Measurements from ENCODE around the gene PIP5K1C.
A peak's percentile ranks its signal among the peaks of the same experiment; 100 is the strongest.
"Not testable (repeated sequence)": the region's sequence is repeated elsewhere in the genome, so short reads cannot be mapped to it uniquely, and the experiment has no call there.

The PIP5K1C gene

DNA sequence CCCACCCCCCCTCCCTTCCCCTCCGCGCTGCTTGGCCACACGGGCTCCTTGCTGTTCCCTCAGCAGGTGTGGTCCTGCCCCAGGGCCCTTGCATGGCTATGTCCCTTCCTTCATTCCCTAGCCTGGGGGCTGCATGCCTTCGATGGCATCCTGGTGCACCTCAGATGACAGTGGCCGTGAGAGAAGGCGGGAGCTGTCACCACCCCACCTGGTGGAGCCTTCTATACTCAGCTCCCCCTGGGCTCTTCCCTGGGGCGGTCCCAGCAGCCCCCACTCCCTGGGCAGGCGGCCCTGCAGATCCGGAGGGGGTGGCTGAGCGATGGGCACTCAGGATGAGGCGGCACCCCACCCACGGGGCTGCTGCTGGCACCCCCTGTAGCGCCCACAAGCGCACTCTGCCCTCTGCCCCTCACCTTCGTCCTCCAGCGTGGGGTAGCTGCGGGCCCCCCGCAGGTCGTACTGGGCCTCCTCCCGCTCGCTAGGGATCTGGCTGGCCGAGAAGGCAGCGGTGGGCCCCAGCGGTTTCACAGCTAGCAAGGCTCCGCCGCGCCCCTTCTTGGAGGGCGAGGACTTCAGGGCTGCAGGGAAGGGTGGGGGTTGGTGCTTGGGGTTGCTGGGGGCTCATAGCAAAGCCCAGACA is 56.5 kb downstream of the PIP5K1C start:
- DNase-seq, result no peak

DNA sequence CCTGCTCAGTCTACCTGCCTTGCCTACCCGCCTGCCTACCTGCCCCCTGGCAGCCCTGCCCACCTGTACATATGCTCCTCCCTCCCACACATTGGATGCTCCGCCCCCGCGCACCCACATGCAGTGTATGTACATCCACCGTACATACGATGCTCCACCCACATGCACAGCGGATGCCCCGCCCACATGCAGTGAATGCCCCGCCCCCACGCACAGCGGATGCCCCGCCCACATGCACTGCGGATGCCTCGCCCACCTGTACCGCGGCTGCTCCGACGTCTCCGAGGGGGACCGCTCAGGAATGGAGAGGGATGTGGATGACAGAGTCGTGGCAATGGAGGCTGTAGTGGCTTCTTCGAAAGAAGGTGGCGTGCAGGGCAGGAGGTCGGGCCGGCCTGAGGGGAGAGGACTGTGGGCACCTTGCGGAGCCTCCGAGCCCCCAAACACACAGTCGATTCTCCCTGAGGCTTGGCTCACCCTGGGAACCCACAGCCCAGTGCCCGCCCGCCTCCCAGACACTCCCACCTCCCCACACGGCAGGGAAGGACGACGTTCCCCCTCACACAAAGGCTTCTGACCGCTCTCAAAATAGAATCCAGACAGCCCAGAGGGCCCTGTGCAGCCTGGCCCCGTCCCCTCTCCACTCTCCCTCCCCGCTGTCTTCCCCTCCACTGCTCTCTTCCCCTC is 57.1 kb downstream of the PIP5K1C start:
- DNase-seq, result no peak

DNA sequence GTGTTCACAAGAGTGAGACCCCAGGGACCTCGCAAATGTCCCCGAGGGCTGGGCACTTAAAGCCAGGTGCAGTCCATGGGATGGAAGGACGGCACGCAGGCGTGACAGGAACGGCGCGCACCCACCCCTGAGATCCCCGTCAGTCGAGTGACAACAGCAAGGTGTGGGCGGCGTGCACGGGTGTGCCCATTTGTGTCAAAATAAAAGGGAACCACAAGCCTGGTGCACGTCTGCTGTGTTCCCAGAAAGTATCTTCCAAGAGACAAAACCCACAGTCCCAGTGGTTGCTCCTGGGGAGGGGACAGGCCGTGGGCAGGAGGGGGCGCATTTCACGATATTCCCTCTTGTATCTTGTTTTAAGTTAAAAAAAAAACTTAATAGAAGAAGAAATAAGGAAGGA is 58.0 kb downstream of the PIP5K1C start:
- no peak for DNase-seq

DNA sequence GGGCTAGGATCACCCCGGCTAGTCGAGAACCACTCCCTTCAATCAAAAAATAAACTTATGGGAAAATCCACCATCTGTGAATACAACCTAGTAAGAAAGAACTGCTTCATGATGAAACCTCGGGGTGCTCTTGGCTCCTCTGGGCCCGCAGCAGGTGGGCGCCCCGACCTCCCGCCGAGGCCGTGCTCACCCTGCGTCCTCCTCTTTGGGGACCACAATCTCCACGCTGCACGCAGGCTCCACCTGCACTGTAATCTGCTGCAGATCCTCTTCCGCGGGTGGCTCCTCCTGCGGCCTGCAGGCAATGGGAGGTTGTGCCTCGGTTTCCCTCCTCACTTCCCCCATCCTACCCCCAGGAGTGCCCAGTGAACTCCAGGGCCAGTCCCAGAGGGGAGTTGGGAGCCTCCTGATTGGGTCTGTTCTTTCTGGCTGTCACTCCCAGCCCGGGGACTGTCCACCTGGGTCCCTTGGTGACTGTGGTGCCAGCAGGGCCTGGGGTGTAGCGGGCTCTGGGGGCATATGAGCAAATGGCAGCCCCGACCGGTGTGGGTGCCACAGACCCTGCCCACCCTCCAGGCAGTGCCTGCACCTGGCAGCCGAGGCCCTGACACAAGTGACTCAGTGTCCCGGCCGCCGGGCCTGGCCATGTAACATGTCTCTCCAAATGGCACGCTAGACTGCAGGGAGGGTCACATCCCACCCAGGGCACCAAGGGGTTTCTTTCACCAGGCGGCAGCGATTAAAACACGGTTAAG is 58.6 kb downstream of the PIP5K1C start:
- no peak for DNase-seq

DNA sequence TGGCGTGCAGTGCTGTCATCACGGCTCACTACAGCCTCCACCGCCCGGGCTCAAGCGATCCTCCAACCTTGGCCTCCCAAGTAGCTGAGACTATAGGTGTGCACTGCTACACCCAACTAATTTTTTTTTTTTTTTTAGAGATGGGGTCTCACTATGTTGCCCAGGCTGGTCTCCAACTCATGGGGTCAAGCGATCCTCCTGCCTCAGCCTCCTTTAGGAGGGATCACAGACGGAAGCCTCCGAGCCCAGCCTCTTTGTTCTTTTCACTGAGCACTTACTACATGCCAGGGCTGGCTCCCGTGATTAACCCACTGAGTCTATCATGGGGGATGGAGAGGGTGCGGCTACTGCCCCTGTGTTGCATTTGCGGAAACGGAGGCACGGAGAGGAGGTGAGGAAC is 60.8 kb downstream of the PIP5K1C start:
- no peak for DNase-seq

DNA sequence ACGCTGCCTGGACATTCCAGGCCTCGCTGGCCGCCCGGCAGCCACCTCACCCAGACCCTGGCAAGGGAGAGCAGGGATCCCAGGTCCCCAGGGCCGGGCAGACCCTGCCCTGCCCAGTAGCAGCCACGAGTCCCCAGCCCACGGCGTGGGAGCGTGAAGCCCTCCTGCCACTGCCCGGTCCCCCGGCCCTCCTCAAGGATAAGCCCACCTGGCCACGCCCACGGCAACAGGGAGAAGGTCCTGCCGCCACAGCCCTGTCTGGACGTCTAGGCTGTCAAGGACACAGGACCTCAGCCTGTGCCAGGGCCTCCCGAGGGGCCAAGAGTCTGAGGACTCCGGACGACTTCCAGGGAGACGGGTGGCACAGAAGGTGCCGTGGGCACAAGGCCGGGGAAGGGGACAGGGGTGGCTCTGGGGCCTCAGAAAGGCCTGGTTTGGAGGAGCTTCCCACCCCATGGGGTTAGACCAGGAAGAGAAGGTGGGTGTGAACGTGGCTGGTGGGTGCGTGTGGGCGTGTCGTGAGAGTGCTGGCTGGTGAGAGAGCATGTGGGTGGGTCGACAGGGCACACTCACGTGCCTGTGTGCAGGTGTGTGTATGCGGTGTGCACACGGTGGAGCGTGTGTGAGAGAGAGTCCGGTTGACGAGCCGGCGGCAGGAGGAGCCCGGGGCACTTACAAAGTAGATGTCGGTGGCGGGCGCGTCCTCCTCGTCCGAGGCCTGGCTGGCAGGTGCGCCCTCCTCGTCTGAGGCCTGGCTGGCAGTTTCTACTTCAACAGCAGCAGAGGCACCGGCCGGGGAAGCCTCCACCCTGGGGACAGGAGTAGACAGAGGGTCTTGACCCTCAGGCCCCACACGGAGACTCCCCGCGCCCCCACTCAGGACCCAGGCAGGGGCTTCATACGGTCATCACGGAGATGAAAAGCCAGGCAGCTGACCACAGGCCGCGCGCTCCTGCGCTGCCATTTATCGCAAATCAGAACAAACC is 61.8 kb downstream of the PIP5K1C start:
- DNase-seq, result no peak

DNA sequence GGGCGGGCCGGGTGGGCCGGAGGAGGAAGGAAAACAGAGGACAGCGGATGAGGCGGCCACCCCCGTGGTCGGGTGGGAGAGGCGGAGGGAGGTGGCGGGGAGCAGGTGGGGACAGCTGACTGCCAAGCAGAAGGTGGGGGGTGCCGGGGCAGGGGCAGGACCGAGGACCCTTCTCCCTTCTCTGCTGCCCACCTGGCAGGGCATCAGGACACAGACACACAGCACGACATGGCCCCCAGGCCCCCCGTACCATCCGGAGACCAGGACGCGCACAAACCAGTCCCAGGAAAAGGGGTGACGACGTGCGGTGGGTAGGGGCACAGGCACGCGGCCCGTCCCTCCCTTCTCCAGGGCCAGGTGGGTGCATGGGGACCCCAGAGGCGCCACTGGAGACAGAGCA is 62.6 kb downstream of the PIP5K1C start:
- no peak for DNase-seq

DNA sequence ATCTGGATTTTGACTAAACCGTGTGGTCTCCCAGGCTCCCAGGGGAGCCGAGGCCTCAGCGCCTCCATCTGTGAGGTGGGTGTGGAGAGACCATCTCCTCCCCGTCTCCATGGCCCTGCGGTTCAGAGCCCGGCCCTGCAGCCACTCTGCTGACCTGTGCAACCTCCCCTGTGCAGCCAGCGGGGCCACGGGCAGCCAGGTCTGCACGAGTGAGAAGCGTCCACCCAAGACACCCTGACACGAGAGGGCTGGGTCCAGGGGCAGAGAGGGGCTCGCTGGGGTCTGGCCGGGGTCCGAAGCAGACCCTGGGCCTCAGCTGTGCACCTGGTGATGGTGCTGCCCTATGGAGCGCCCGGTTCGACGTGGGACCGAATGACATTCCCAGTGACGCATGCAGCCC is 63.3 kb downstream of the PIP5K1C start:
- no peak for DNase-seq

DNA sequence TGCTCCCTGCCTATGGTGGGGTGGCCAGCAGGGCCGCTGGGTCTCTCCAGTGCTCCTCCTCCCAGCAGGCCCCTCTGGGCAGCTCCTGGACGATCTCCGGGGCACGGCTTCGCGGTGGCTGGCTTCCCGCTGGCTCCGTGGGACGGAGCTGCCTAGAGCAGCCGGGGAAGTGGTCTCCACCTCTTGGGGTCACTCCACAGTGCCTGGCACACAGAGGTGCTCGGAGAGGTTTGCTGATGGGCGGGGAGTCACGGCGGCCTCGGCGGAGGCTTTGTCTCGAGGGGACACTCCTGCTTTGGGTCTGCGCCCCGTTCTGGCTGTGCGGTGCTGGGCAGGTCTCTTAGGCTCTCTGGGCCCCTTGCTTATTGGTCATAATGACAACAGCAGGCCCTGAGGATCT is 63.8 kb downstream of the PIP5K1C start:
- no peak for DNase-seq

DNA sequence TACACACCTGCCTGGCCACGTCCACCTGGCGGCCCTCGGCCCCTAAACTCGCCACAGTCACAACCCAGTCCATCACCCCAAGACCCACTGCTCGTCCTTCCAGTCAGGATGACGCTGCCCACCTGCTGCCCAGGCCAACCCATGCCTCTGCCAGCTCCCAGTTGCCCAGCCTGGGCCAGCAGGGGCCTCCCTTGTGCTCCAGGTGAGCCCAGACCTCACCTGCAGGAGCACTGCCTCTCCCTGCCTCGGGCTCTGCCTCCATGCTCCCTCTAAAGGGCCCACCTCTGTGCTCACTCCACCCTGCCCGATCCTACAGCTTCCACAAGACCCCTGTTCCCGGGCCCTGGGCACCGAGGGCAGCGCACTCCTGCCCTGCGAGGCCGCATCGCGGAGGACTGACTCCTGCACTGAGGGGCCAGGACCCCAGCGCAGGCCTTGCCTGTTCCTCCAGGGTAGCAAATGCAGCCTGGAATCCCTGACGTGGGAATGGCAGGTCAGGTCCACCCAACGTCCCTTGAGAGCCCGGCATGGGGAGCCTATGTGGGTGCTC is 65.7 kb downstream of the PIP5K1C start:
- no peak for DNase-seq

DNA sequence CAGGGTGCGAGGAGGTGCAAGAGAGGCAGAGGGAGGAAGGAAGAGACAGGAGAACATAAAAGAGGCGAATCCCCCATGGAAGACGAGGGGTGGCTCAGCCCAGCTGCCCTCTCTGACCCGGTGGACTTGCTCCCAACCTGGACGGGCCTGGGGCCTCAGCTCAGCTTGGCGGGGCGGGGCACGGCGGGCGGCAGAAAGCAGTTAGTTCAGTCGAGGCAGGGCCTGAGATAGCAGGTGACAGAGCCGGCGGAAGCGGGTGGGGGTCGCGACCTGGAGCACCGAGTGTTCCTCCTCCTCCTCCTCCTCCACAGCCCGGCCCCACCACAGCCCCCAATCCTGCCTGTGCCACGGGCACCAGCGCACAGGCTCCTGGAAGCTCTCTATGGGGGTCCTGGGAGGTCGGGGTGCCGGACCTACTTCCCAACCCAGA is 66.7 kb downstream of the PIP5K1C start:
- no peak for DNase-seq

DNA sequence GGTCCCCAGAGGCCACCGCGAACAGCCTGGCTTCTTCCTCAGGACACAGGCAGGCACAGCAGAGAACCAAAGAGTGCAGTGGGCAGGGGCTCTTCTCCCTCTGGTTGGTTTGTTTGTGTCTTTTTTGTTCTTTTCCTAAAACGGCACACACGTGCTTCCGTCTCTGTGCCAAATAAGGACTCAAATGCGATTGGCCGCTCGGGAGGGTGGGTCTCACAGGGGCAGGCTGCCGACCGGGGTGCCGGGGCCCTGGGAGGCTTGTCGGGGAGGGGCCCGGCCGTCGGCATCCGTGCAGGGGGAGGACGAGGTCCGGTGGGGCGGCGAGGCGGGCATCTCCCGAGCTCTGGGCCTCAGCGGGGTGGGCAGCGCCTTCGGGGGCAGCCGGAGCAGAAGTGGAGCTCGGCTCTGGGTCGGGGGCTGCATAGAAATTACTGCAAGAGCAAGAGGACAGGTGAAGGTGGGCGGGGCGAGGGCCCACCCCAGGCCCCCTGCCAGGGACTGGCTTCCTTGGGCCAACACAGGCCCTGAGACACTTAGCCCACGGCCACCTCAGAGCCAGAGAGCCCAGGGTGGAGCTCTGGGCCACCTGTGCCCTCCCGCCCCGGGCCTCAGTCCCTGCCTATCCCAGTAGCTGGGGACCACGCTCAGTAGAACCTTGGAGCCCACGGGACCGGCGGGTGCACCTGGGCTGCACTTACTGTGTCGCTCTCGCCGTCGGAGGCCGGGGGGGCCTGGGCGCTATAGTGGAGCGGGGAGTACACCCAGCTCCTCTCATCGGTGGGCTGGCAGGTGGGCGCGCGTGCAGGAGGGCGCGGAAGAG is 67.3 kb downstream of the PIP5K1C start:
- DNase-seq, result no peak

DNA sequence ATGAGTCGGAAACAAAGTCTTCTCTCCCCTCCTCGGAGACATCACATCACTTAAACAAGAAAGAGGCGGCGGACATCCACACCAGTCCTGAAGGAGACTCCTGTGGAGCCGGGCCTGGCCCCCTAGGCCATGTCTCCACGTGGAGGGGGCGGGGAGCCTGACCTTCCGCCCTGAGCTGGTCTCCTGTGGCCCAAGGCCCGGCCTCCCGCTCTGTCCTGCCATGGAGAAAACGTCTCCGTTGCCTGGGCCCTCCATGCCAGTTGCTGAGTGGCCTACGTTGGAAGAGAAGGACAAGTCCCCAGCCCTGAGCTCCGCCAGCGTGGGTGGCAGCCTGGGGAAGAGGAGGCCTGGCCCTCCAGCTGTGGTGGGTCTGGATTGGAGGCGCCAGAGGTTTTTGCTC is 68.2 kb downstream of the PIP5K1C start:
- no peak for DNase-seq

DNA sequence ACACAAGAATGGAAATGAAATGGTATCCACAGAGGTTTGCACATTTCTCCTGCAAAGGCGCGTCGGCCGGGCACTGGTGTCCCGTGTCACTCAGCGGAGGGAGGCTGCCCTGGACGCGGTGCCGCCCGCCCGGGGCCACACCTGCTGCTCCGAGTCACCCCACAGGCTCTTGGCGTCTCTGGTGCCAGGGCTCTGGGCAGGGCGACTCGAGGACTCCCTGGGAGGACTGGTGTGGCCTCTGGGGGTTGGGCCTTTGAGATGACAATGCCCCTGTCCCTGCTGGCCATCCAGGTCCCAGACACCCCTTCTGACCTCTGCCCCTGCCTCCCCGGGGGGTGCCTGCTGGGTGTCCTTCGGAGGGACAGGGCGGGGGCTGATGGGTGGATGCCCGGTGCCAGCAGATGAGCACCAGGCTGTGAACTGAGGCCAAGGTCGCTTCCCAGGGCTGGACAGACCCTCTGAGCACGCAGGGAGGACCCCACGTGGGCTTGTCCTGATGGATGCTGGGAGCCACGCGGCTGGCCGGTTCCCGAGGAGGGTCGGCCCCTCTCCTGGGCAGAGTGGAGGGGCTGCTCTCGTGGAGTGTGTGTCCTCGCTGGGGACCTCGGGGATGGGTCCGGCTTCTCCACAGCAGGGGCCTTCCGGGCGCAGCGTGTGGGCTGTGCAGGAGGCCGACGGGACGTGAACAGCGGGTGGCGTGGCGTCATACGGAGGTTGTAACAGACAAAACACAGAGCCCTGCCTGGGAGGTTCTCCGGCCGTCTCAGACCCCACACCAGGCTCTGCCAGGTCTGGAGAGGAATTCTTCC is 69.0 kb downstream of the PIP5K1C start:
- DNase-seq, result no peak

DNA sequence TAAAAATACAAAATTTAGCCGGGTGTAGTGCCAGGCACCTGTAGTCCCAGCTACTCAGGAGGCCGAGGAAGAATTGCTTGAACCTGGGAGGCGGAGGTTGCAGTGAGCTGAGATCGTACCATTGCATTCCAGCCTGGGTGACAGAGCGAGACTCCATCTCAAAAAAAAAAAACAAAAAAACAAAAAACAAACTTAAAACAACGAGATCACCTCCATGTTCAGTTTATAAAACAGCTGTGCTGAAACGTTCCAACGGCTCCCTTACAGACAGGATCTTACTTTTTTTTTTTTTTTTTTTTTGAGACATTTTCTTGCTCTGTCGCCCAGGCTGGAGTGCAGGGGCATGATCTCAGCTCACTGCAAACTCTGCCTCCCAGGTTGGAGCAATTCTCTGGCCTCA is 71.5 kb downstream of the PIP5K1C start:
- not testable (repeated sequence) for DNase-seq

DNA sequence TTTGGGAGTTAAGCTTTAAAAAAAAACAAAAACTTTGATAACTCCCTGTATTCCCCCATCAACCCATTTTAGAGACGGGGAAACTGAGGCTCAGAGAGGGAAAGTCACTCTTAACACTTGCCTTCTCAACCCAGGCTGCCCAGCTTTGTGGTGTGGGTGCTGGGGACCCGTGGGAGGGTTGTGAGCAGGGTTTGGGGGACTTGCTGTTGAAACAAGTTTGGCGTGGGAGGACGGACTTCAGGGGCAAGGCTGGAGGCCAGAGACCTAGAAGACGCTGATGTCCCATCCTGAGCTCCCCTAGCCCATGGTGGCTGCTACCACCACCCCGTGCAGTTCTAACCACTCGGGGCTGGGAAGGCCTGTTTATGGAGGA is 72.9 kb downstream of the PIP5K1C start:
- no peak for DNase-seq

DNA sequence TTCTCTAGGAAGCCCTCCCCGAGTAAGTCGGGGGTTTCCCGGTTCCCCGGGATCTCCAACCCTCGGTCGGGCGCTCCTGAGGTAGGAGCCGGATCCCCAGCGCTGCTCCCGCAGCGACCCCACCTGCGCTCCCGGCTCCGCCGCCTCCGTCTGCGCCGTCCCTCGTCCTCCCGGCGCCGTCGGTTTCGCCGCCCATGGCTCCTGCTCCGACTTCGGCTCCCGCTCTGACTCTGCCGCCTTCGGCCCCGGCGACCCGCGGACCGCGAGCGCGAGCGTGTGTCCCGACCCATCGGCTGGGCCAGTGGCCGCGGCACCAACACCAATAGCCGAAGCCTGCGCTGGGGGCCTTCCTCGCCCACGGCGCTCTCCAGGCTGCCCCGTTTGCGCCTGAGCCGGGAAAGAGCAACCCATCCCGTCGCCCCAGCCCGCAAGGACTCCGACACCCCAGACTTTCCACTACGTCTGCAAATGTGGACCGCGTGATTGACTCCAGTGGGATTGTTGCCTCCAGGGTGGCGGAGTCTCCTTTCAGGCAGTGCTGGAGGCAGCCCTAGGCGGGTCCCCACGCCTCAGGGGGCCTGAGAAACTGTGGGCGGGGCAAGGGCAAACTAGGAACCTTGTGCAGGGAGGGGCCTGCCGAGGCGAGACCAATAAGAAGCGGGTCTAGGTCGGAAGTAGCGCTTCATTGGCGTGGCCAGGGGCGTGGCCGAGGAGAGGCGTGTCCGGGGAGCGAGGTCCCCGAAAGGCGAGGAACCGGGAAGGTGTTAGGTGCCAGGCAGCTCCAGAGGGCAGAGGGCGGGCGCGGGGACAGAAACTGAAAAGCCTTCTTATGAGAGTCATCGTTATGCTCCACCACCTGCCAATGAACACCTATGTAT is 73.6 kb downstream of the PIP5K1C start, which contains the start of gene CACTIN:
Gene CACTIN (minus strand): TSS at position 318 of the 878 bp plus-strand sequence. CDS start 28 bp downstream, at position 290.
- DNase-seq, result peak; percentile 95 to 98 (median 96)

DNA sequence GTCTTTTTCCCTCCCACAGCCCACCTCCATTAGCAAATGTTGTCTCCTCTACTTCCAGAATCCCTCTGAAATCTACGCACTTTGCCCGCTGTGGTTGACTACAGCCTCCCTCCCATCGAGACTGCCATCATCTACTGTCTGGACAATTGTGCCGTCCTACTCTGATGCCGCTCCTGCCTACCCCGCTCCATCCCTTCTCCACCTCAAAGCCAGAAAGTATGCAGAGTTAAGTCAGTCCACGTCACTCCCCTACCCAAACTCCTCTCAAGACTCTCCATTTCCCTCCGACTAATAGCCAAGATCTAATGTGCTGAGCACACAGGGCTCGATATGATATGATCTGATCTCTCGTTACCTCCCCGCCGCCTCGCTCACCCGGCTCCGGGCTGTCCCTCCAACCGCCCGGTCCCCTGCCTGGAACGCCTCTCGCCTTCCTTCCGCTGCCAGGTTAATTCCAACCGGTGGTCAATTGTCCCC is 74.2 kb downstream of the PIP5K1C start:
- DNase-seq, result no peak

DNA sequence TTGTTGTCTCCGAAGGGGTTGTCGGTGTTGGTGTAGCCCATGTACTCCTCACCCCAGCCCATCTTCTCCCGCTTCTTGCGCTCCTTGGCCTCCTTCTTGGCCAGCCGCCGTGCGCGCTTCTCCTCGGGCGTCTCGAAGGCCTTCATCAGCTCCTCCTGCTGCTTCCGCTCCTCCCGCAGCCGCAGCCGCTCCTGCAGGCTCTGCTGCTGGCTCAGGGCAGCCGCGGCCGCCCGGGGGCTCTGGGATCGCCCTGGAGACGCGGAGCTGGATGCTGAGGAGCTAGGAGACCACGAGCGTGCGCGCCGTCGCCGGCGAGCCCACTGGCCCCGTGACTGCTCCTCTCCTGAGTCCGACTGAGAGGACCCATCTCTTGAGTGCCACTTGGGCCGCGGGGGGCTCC is 76.6 kb downstream of the PIP5K1C start:
- DNase-seq, result no peak
